Ecto neural progenitor cell (in vitro differentiated cells): ENCODE results near the gene USP2.

Experiments used
- DNase-seq: peaks from one replicate; pipeline ENCODE4 v3.0.0-alpha.2; 2018; ENCODE audit warnings: low spot score

Gene USP2

DNA sequence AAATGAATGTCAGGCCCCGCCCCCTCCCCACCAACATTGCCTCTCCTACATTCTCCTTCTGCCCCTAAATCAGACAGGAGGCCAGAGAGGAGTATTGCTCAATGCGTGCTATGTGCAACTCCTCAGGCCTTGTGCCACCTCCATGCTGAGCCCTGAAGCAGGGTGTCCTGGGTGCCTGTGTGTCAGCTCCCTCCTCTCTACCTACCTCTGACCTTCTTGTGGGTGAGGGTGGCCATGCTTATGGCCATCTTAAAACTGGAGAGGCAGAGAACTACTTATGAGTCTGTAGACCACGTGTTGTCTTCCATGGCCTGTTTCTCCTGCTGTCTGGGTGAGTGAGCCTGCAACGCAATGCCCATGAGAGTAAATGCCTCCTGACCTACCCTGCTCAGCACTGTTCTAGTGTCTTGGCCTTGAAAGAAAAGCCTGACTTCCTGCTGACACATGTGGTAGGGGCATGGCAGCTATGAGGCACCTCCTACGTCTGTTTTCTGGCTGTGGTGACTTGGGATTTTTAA lies 75.1 kb downstream of the USP2 start:
- no peak for DNase-seq

DNA sequence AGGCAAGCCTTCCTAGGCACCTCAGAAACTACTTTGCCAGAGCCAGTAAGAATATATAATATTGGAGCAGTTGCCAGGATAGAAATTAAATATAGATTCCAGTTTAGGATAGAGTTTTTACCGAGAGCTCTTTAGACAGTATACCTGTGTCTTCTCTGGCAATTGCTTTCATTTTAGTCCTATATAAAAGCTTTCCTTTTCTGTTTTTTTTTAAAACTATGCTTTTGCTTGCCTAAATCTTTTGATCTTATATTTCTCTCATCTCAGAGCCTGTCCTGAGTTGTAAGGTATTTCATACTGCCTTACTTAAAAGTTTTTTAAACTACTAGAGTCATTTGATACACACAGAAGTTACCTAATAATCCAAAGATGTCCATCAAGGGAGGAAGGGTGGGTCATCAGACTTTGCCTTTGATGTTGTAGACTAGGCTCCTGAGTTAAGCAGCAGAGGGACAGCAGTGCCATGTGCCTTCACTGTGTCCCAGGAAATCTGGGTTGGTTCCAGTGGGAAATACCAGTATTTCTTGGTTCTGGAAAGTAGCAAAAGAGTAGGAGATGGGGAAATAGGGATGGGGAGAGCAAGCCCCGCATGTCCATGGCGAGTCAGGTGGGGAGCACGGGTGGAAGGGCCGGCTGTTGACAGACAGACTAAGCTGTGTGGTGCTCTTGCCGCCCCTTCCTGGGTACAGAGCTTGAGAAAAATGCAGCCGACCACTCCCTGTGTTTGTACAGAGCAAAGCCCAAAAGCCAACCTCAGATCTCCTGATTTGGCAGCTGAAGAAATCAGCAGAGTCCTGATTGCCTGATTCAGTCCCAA lies 75.7 kb downstream of the USP2 start:
- DNase-seq = no peak
